Panc1 (cell line): ENCODE measurements around the gene SEC61G. TPM values are rescaled to one million over a fixed set of nuclear protein-coding genes. Genes with fewer than 3 reads are reported as not detected.

ENCODE experiments used
- ATAC-seq: fragments of 200-7000 bp; cut with Tn5 transposase; 2 replicates; pipeline ENCODE4 v1.9.1; 2020; ENCODE audit warnings: mild to moderate bottlenecking, moderate library complexity
- BruUV-seq: library from RNA; stranded (reverse); fragments of 400-500 nt; replicated peaks from 2 replicates; lab custom pipeline; 2021; lab: Mats Ljungman, UMichigan
- CTCF ChIA-PET: fragments of 300-600 bp; sonication (Branson Sonifier 250); formaldehyde crosslinking; loops from one replicate; lab custom pipeline; 2022; ENCODE audit warnings: antibody characterized with exemption; lab: Charles Lee
- POLR2A ChIA-PET: fragments of 300-600 bp; sonication (Branson Sonifier 250); formaldehyde crosslinking; loops from one replicate; lab custom pipeline; 2022; ENCODE audit warnings: antibody characterized with exemption; lab: Charles Lee
- DNase-seq: peaks from one replicate; pipeline ENCODE4 v3.0.0-alpha.2; 2010; ENCODE audit warnings: low read depth, low spot score
- H3K27ac ChIP-seq: 2 replicates; pipeline ENCODE4 v1.5.1; 2011; ENCODE audit warnings: mild to moderate bottlenecking, low read length, inconsistent platforms
- H3K27me3 ChIP-seq: fragments of 200-500 bp; sonication (Bioruptor generic); 2 replicates; pipeline ENCODE4 v1.6.0; 2014; ENCODE audit warnings: low read length, inconsistent platforms; ENCODE audit not compliant: control insufficient read depth, insufficient read depth
- H3K36me3 ChIP-seq: fragments of 200-500 bp; sonication (Bioruptor generic); 2 replicates; pipeline ENCODE4 v1.5.1; 2014; ENCODE audit warnings: inconsistent platforms, mild to moderate bottlenecking, low read length, moderate library complexity; ENCODE audit not compliant: control insufficient read depth, insufficient read depth
- H3K4me1 ChIP-seq: 2 replicates; pipeline ENCODE4 v1.5.1; 2011; ENCODE audit warnings: inconsistent platforms, mild to moderate bottlenecking, low read length, moderate library complexity; ENCODE audit not compliant: control insufficient read depth, insufficient read depth
- H3K4me3 ChIP-seq, 2 experiments: 2 replicates each; pipeline ENCODE4 v1.5.1; 2011 to 2012; ENCODE audit warnings: low read depth in 2 of 2, low read length in 2 of 2, mild to moderate bottlenecking in 2 of 2, inconsistent platforms in 1 of 2, moderate library complexity in 1 of 2
- H3K9me3 ChIP-seq: fragments of 200-500 bp; sonication (Bioruptor generic); 2 replicates; pipeline ENCODE4 v1.5.1; 2014; ENCODE audit warnings: low read depth, mild to moderate bottlenecking, inconsistent platforms, low read length, moderate library complexity; ENCODE audit not compliant: control insufficient read depth, insufficient read depth
- POLR2AphosphoS5 ChIP-seq: IDR thresholded peaks from 2 replicates; pipeline ENCODE4 v1.6.1; 2012; ENCODE audit warnings: mild to moderate bottlenecking, low read depth, low read length, moderate library complexity
- SIN3A ChIP-seq: IDR thresholded peaks from 2 replicates; pipeline ENCODE4 v1.6.1; 2012; ENCODE audit warnings: low read depth, mild to moderate bottlenecking, low read length, moderate library complexity, borderline replicate concordance; ENCODE audit not compliant: insufficient read depth
- TCF7L2 ChIP-seq: IDR thresholded peaks from 2 replicates; pipeline ENCODE4 v1.6.1; 2011; ENCODE audit warnings: mild to moderate bottlenecking, low read depth, low read length, inconsistent platforms
- in situ Hi-C: cut with HindIII; loops from 2 replicates; pipeline ENCODE4 v1.10.0; 2016; ENCODE audit warnings: low sequenced_read_pairs, low pct_unique_long_range_greater_than_20kb
- intact Hi-C: fragments of 100-400 bp; cut with micrococcal nuclease; formaldehyde crosslinking; loops from one replicate; pipeline ENCODE4 v1.10.0; 2022; ENCODE audit not compliant: unreplicated experiment
- total RNA-seq: library from RNA; stranded (reverse); gene quantifications from one replicate; pipeline ENCODE4 v1.2.1, GENCODE V29; 2021; ENCODE audit not compliant: unreplicated experiment
- TF ChIP-seq, protein P1 (sequence below), 2 experiments: IDR thresholded peaks; 2 replicates each; pipeline ENCODE4 v1.6.1; 2011 to 2012; ENCODE audit warnings: low read depth in 2 of 2, control low read depth in 1 of 2, low read length in 1 of 2, mild to moderate bottlenecking in 1 of 2, moderate library complexity in 1 of 2; ENCODE audit not compliant: insufficient read depth in 1 of 2
- TF ChIP-seq, protein P2 (sequence below): fragments of 450-650 bp; IDR thresholded peaks from 2 replicates; pipeline ENCODE4 v1.5.1; 2017; ENCODE audit warnings: mild to moderate bottlenecking

The SEC61G gene
- total RNA-seq, 1 experiment from 2014 or later, result 197 TPM

DNA sequence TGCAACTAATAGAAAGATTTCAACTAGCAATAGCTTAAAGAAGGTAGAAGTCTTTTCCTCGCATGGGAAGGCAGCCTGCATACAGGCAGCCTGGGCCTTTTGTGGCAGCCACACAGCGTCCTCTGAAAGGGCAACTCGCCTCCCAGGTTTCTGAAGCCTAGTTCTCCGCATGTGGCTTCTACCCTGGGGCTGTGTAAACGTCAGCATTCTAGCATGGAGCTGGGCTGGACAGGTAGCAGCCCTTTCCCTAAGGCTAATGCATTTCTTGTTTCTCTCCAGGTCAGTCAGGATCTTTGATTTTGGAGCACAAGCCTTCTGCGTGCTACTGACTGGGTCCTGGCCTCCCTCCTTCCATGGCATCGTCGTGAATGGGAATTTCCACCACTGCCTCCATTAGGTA is 23.8 kb upstream of the SEC61G start:
- Histone ChIP-seq H3K27me3 (no peaks in the 10 kb centered on the region), H3K27ac (no peak overlapping the region), H3K9me3 (no peaks in the 10 kb centered on the region), H3K36me3 (no peaks in the 10 kb centered on the region), H3K4me3 (no peak overlapping the region), H3K4me1 (no peaks in the 10 kb centered on the region)
- intact Hi-C loops (no loop called here), in situ Hi-C loops (no loop called here)
- ChIA-PET CTCF (interaction anchor here (0.5 kb wide), 1 partner anchor 118 kb away, joined by 3 read pairs; no protein-coding TSS in a partner anchor), POLR2A (no interaction called here)
- DNase-seq (no peak), ATAC-seq (no peak)
- TF ChIP-seq, protein P1, sequence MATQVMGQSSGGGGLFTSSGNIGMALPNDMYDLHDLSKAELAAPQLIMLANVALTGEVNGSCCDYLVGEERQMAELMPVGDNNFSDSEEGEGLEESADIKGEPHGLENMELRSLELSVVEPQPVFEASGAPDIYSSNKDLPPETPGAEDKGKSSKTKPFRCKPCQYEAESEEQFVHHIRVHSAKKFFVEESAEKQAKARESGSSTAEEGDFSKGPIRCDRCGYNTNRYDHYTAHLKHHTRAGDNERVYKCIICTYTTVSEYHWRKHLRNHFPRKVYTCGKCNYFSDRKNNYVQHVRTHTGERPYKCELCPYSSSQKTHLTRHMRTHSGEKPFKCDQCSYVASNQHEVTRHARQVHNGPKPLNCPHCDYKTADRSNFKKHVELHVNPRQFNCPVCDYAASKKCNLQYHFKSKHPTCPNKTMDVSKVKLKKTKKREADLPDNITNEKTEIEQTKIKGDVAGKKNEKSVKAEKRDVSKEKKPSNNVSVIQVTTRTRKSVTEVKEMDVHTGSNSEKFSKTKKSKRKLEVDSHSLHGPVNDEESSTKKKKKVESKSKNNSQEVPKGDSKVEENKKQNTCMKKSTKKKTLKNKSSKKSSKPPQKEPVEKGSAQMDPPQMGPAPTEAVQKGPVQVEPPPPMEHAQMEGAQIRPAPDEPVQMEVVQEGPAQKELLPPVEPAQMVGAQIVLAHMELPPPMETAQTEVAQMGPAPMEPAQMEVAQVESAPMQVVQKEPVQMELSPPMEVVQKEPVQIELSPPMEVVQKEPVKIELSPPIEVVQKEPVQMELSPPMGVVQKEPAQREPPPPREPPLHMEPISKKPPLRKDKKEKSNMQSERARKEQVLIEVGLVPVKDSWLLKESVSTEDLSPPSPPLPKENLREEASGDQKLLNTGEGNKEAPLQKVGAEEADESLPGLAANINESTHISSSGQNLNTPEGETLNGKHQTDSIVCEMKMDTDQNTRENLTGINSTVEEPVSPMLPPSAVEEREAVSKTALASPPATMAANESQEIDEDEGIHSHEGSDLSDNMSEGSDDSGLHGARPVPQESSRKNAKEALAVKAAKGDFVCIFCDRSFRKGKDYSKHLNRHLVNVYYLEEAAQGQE (IDR thresholded peaks at IDR 0.05; ENCODE audit: insufficient read depth in 1 of 2, low read depth in 2 of 2, low read length in 1 of 2), result no peak
- no TSS peak for BruUV-seq

DNA sequence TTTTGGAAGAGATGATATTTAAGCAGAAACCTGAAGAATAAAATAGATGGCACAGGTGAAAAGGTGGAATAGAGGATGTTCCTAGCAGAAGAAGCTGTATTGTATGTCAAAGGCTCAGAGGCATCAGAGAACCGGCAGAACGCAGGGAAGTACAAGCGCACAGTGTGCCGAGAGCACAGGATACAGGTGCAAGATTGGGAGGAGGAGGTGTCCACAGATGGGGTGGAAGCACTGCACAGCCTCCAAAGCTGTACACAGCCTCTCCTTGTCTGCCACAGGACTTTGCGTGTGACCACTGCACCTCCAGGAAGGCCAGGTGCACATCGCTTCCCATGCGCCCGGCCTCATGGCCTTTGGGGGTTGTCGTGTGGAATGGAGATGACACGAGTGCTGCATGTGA is 23.3 kb upstream of the SEC61G start:
- ChIA-PET CTCF (interaction anchor here (0.5 kb wide), 1 partner anchor 119 kb away, joined by 3 read pairs; no protein-coding TSS in a partner anchor), POLR2A (no interaction called here)
- Histone ChIP-seq H3K4me3 (no peak overlapping the region), H3K9me3 (no peaks in the 10 kb centered on the region), H3K27ac (no peak overlapping the region), H3K27me3 (no peaks in the 10 kb centered on the region), H3K36me3 (no peaks in the 10 kb centered on the region), H3K4me1 (no peaks in the 10 kb centered on the region)
- no peak for ATAC-seq
- BruUV-seq, result no TSS peak
- in situ Hi-C loops (no loop called here), intact Hi-C loops (no loop called here)
- DNase-seq, result no peak
- TF ChIP-seq, protein P1 (IDR thresholded peaks at IDR 0.05; ENCODE audit: insufficient read depth in 1 of 2, low read depth in 2 of 2, low read length in 1 of 2), result no peak
- TF ChIP-seq POLR2AphosphoS5, result no peak
- TF ChIP-seq SIN3A, result no peak
- TF ChIP-seq TCF7L2, result no peak
- TF ChIP-seq, protein P2, sequence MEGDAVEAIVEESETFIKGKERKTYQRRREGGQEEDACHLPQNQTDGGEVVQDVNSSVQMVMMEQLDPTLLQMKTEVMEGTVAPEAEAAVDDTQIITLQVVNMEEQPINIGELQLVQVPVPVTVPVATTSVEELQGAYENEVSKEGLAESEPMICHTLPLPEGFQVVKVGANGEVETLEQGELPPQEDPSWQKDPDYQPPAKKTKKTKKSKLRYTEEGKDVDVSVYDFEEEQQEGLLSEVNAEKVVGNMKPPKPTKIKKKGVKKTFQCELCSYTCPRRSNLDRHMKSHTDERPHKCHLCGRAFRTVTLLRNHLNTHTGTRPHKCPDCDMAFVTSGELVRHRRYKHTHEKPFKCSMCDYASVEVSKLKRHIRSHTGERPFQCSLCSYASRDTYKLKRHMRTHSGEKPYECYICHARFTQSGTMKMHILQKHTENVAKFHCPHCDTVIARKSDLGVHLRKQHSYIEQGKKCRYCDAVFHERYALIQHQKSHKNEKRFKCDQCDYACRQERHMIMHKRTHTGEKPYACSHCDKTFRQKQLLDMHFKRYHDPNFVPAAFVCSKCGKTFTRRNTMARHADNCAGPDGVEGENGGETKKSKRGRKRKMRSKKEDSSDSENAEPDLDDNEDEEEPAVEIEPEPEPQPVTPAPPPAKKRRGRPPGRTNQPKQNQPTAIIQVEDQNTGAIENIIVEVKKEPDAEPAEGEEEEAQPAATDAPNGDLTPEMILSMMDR, result no peak
